Stomach (tissue), 19 donors: ENCODE results near the gene SLC35F5. TPM values are rescaled to one million over a fixed set of nuclear protein-coding genes. Genes with fewer than 3 reads are reported as not detected.
A peak's percentile ranks its signal among the peaks of the same experiment; 100 is the strongest.

Experiments used
- DNase-seq, 2 donors: peaks; one replicate each; pipeline versions ENCODE4 v3.0.0 to v3.0.0-alpha.2; 2013 to 2019
- H3K27ac ChIP-seq, 5 donors: fragments of 200-600 bp in 4 of 5; sonication (generic) in 4 of 5; one replicate each; pipeline ENCODE4 v1.5.1; 2013 to 2019; ENCODE audit warnings: mild to moderate bottlenecking in 1 of 5, moderate library complexity in 1 of 5
- H3K27me3 ChIP-seq, 3 donors: fragments of 200-600 bp; sonication (generic); one replicate each; pipeline ENCODE4 v1.5.1; 2017 to 2019; ENCODE audit warnings: mixed run types in 1 of 3
- H3K36me3 ChIP-seq, 4 donors: fragments of 200-600 bp; sonication (generic); 1 replicate in 3 of 4; 2 replicates in 1 of 4; pipeline ENCODE4 v1.5.1; 2016 to 2019
- H3K4me1 ChIP-seq, 4 donors: fragments of 200-600 bp; sonication (generic); one replicate each; pipeline ENCODE4 v1.5.1; 2016 to 2019
- H3K4me3 ChIP-seq, 4 donors: fragments of 200-600 bp; sonication (generic) in 3 of 4; one replicate each; pipeline ENCODE4 v1.5.1; 2016 to 2019; ENCODE audit warnings: mild to moderate bottlenecking in 1 of 4
- H3K9me3 ChIP-seq, 4 donors: fragments of 200-600 bp; sonication (generic); one replicate each; pipeline ENCODE4 v1.5.1; 2016 to 2019
- CTCF ChIP-seq, 7 experiments: fragments of 450-650 bp in 4 of 7; fragments of 200-600 bp in 3 of 7; sonication (generic) in 3 of 7; IDR thresholded peaks; one replicate each; pipeline ENCODE4 v1.5.1; 2016 to 2019; ENCODE audit warnings: antibody characterized with exemption in 7 of 7, control low read depth in 2 of 7, mild to moderate bottlenecking in 1 of 7
- EP300 ChIP-seq: sonication (generic); formaldehyde crosslinking; IDR thresholded peaks from one replicate; pipeline ENCODE4 v1.6.1; 2017; ENCODE audit warnings: antibody characterized with exemption
- POLR2A ChIP-seq, 4 donors: fragments of 450-650 bp; IDR thresholded peaks; one replicate each; pipeline ENCODE4 v1.6.1; 2016; ENCODE audit warnings: antibody characterized with exemption in 4 of 4, control low read depth in 2 of 4, mild to moderate bottlenecking in 1 of 4, moderate library complexity in 1 of 4
- POLR2AphosphoS5 ChIP-seq, 3 donors: sonication (generic); formaldehyde crosslinking; IDR thresholded peaks; one replicate each; pipeline ENCODE4 v1.6.1; 2016; ENCODE audit warnings: antibody characterized with exemption in 3 of 3
- WGBS, 5 donors: extraction: QIAGEN DNeasy Blood & Tissue Kit in 3 of 5; methylation state at CpG; one replicate each; pipeline versions ENCODE4 v1.1.5 to v1.1.7; 2013 to 2018; 5-methylcytosine and 5-hydroxymethylcytosine counted together
- intact Hi-C: fragments of 100-400 bp; cut with DNase I; formaldehyde crosslinking; loops from one replicate; pipeline ENCODE4 v1.15.1; 2023; ENCODE audit warnings: low total_unique reads
- long read RNA-seq, 10 donors: transcript quantifications; one replicate each; lab custom pipeline, GENCODE V29; 2026
- polyA plus RNA-seq, 3 donors: library from polyadenylated mRNA; stranded (reverse); fragments of 200-250 nt; gene quantifications; one replicate each; pipeline ENCODE4 v1.2.3, GENCODE V29; 2013
- total RNA-seq, 5 donors: library from RNA; depleted of rRNA; stranded (reverse); fragments of >200 nt; gene quantifications; one replicate each; pipeline versions ENCODE4 v1.1.0 to v1.2.3, GENCODE V29; 2014 to 2016
- donor health status: healthy with polysubstance abuse.
- donor health status: Bipolar disorder and iron deficiency.
- donor health status: healthy.

Gene SLC35F5
- total RNA-seq (100 to 1,000 TPM in 3 of 5 donors, 10 to 100 TPM in 2; 91.7 to 399 (median 108) TPM), polyA plus RNA-seq (10 to 100 TPM in 2 of 3 donors, 1 to 10 TPM in 1; 8.7 to 15.1 (median 12.5) TPM)
- long read RNA-seq, donor 1, full-length matches to known transcripts, result 2 of 2 reads
- long read RNA-seq, donor 1, partial matches to known transcripts, result 0 of 2 reads
- long read RNA-seq, donor 1, other reads (novel, unspliced or antisense), result 0 of 2 reads
- long read RNA-seq, donor 2, full-length matches to known transcripts, result 2 of 2 reads
- long read RNA-seq, donor 2, partial matches to known transcripts, result 0 of 2 reads
- long read RNA-seq, donor 2, other reads (novel, unspliced or antisense), result 0 of 2 reads
- long read RNA-seq, donor 3, full-length matches to known transcripts, result 2 of 2 reads
- long read RNA-seq, donor 3, partial matches to known transcripts, result 0 of 2 reads
- long read RNA-seq, donor 3, other reads (novel, unspliced or antisense), result 0 of 2 reads
- long read RNA-seq, donor 4, result 0 reads
- long read RNA-seq, donor 5, full-length matches to known transcripts, result 3 of 3 reads
- long read RNA-seq, donor 5, partial matches to known transcripts, result 0 of 3 reads
- long read RNA-seq, donor 5, other reads (novel, unspliced or antisense), result 0 of 3 reads
- long read RNA-seq, donor 6, result 0 reads
- long read RNA-seq, donor 7, full-length matches to known transcripts, result 3 of 3 reads
- long read RNA-seq, donor 7, partial matches to known transcripts, result 0 of 3 reads
- long read RNA-seq, donor 7, other reads (novel, unspliced or antisense), result 0 of 3 reads
- long read RNA-seq, donor 8, full-length matches to known transcripts, result 7 of 14 reads
- long read RNA-seq, donor 8, partial matches to known transcripts, result 7 of 14 reads
- long read RNA-seq, donor 8, other reads (novel, unspliced or antisense), result 0 of 14 reads
- long read RNA-seq, donor 9, full-length matches to known transcripts, result 5 of 10 reads
- long read RNA-seq, donor 9, partial matches to known transcripts, result 5 of 10 reads
- long read RNA-seq, donor 9, other reads (novel, unspliced or antisense), result 0 of 10 reads
- long read RNA-seq, donor 10, full-length matches to known transcripts, result 2 of 2 reads
- long read RNA-seq, donor 10, partial matches to known transcripts, result 0 of 2 reads
- long read RNA-seq, donor 10, other reads (novel, unspliced or antisense), result 0 of 2 reads

GRCh38 chr2:113756355-113757137 lies at the start of gene SLC35F5:
SLC35F5 (minus strand) TSS chr2:113756642; CDS start chr2:113756409, 233 bp downstream.
- 0 to 1% (median 1%) methylated on average over 48 to 76 of the region's 76 CpGs for WGBS, 5 donors
- intact Hi-C loops, result no loop called here
- TF ChIP-seq CTCF (IDR thresholded peaks at IDR 0.05), result no peak
- TF ChIP-seq POLR2AphosphoS5 (IDR thresholded peaks at IDR 0.05), result peak; percentile 99
- TF ChIP-seq EP300, result no peak
- peak in 2 of 4 donors; percentile 75 to 87 for TF ChIP-seq POLR2A (IDR thresholded peaks at IDR 0.05)

GRCh38 chr2:113799375-113799774 lies 42.9 kb upstream of the SLC35F5 start:
- Histone ChIP-seq H3K27me3 (no peaks in the 10 kb centered on the region), H3K4me1 (no peaks in the 10 kb centered on the region), H3K36me3 (no peaks in the 10 kb centered on the region), H3K9me3 (no peaks in the 10 kb centered on the region), H3K27ac (no peak overlapping the region), H3K4me3 (no peak overlapping the region)
- 74 to 86% (median 82%) methylated on average over 4 of the region's 4 CpGs for WGBS, 5 donors
- TF ChIP-seq EP300, result no peak
- TF ChIP-seq CTCF (IDR thresholded peaks at IDR 0.05), result no peak
- TF ChIP-seq POLR2A (IDR thresholded peaks at IDR 0.05), result no peak
- no peak for DNase-seq
- intact Hi-C loops, result no loop called here

More at GRCh38 chr2:113756355-113757137, at the start of gene SLC35F5:
- Histone ChIP-seq H3K36me3 (peaks cover 1 to 9% (median 4%) of the 10 kb centered on the region in 4 donors), H3K27ac (peak within 1 kb of the TSS; percentile 95 to 99 (median 97)), H3K9me3 (no peaks in the 10 kb centered on the region), H3K4me3 (peak within 1 kb of the TSS; percentile 86 to 96 (median 91)), H3K4me1 (peaks cover 14 to 41% (median 26%) of the 10 kb centered on the region in 4 donors), H3K27me3 (no peaks in the 10 kb centered on the region)
- DNase-seq, result peak; percentile 95 to 98

GRCh38 chr2:113797237-113797636 lies 40.8 kb upstream of the SLC35F5 start:
- Histone ChIP-seq H3K27ac (no peak overlapping the region), H3K36me3 (no peaks in the 10 kb centered on the region), H3K27me3 (no peaks in the 10 kb centered on the region), H3K9me3 (no peaks in the 10 kb centered on the region), H3K4me3 (no peak overlapping the region), H3K4me1 (no peaks in the 10 kb centered on the region)
- intact Hi-C loops, result no loop called here
- no peak for DNase-seq
- WGBS, 5 donors, result 44 to 51% (median 50%) methylated on average over 2 of the region's 2 CpGs
- TF ChIP-seq EP300 (no peak), POLR2A (IDR thresholded peaks at IDR 0.05) (no peak), POLR2AphosphoS5 (IDR thresholded peaks at IDR 0.05) (no peak), CTCF (IDR thresholded peaks at IDR 0.05) (no peak)
